ENCODE data around the gene KIF27.
"Not testable (repeated sequence)": the region's sequence is repeated elsewhere in the genome, so short reads cannot be mapped to it uniquely, and the experiment has no call there.

- TF ChIP-seq CTCF (conservative IDR thresholded peaks at IDR 0.05; ENCODE audit: low read depth, low read length); EZH2phosphoT487 (IDR thresholded peaks at IDR 0.05; ENCODE audit: borderline replicate concordance, low read length): not testable (repeated sequence)
These were observed 34.7 kb downstream of the KIF27 start for GRCh38 chr9:83886498-83886897.
